Measurements from ENCODE around the gene LGALS12.
"Not testable (repeated sequence)": the region's sequence is repeated elsewhere in the genome, so short reads cannot be mapped to it uniquely, and the experiment has no call there.

The LGALS12 gene

GRCh38 chr11:63537293-63538101 lies 31.6 kb downstream of the LGALS12 start:
- peak overlapping the region; percentile 48 for H3K4me3 ChIP-seq (ENCODE audit: low read depth, low read length)
- peak; percentile 94 for DNase-seq (ENCODE audit: low read depth)
- no peak for TF ChIP-seq CTCF (conservative IDR thresholded peaks at IDR 0.05; ENCODE audit: low read depth, low read length)

GRCh38 chr11:63542506-63542905 lies 36.6 kb downstream of the LGALS12 start:
- H3K4me3 ChIP-seq (ENCODE audit: low read depth, low read length); DNase-seq (ENCODE audit: low read depth): not testable (repeated sequence)

- no peak for DNase-seq (ENCODE audit: low read depth)
- TF ChIP-seq CTCF (conservative IDR thresholded peaks at IDR 0.05; ENCODE audit: low read depth, low read length), result no peak
- no peak overlapping the region for H3K4me3 ChIP-seq (ENCODE audit: low read depth, low read length)
These were observed 37.8 kb downstream of the LGALS12 start for GRCh38 chr11:63543711-63544110.

GRCh38 chr11:63547061-63547460 lies 41.2 kb downstream of the LGALS12 start:
- no peak for DNase-seq (ENCODE audit: low read depth)
- TF ChIP-seq CTCF (conservative IDR thresholded peaks at IDR 0.05; ENCODE audit: low read depth, low read length), result no peak
- H3K4me3 ChIP-seq (ENCODE audit: low read depth, low read length), result no peak overlapping the region

GRCh38 chr11:63548178-63548577 lies 42.3 kb downstream of the LGALS12 start:
- TF ChIP-seq CTCF (conservative IDR thresholded peaks at IDR 0.05; ENCODE audit: low read depth, low read length), result no peak
- H3K4me3 ChIP-seq (ENCODE audit: low read depth, low read length), result no peak overlapping the region
- DNase-seq (ENCODE audit: low read depth), result no peak

- no peak for DNase-seq (ENCODE audit: low read depth)
- H3K4me3 ChIP-seq (ENCODE audit: low read depth, low read length), result no peak overlapping the region
- no peak for TF ChIP-seq CTCF (conservative IDR thresholded peaks at IDR 0.05; ENCODE audit: low read depth, low read length)
These were observed 43.5 kb downstream of the LGALS12 start for GRCh38 chr11:63549411-63549810.

GRCh38 chr11:63550156-63550700 lies 44.3 kb downstream of the LGALS12 start:
- not testable (repeated sequence) for H3K4me3 ChIP-seq (ENCODE audit: low read depth, low read length); DNase-seq (ENCODE audit: low read depth)

Measured in choroid plexus epithelial cell (primary cell).